Adrenal gland (tissue), 12 donors: ENCODE data around the gene DMD. TPM values are rescaled to one million over a fixed set of nuclear protein-coding genes. Genes with fewer than 3 reads are reported as not detected.

ENCODE experiments used
- DNase-seq, 7 donors: peaks; one replicate each; pipeline ENCODE4 v3.0.0-alpha.2; 2019 to 2020
- H3K27ac ChIP-seq, 5 donors: fragments of 200-600 bp; sonication (generic) in 4 of 5; 1 replicate in 3 of 5; 2 replicates in 2 of 5; pipeline versions ENCODE4 v1.5.1 to v1.8.0; 2016 to 2020; ENCODE audit warnings: mild to moderate bottlenecking in 1 of 5
- H3K27me3 ChIP-seq: fragments of 200-600 bp; 2 replicates; pipeline ENCODE4 v1.8.0; 2021
- H3K36me3 ChIP-seq, 2 donors: fragments of 200-600 bp; replicated peaks in 1 of 2; 1 replicate in 1 of 2; 2 replicates in 1 of 2; pipeline versions ENCODE4 v1.5.1 to v1.8.0; 2018 to 2022
- H3K4me1 ChIP-seq, 2 donors: fragments of 200-600 bp; replicated peaks in 1 of 2; 1 replicate in 1 of 2; 2 replicates in 1 of 2; pipeline versions ENCODE4 v1.5.1 to v1.8.0; 2018 to 2021
- H3K4me3 ChIP-seq, 4 donors: fragments of 200-600 bp; sonication (generic) in 3 of 4; one replicate each; pipeline ENCODE4 v1.5.1; 2016 to 2018
- H3K9me3 ChIP-seq, 3 donors: fragments of 200-600 bp; sonication (generic) in 1 of 3; replicated peaks in 1 of 3; 1 replicate in 2 of 3; 2 replicates in 1 of 3; pipeline versions ENCODE4 v1.5.1 to v1.8.0; 2016 to 2021
- POLR2A ChIP-seq, 2 donors: fragments of 450-650 bp; IDR thresholded peaks; one replicate each; pipeline ENCODE4 v1.6.1; 2017; ENCODE audit warnings: antibody characterized with exemption in 2 of 2, mild to moderate bottlenecking in 2 of 2, moderate library complexity in 1 of 2
- WGBS, 4 donors: extraction: QIAGEN DNeasy Blood & Tissue Kit in 2 of 4; methylation state at CpG; one replicate each; pipeline versions ENCODE4 v1.1.5 to v1.1.7; 2013 to 2017; 5-methylcytosine and 5-hydroxymethylcytosine counted together
- intact Hi-C, 2 donors: fragments of 100-400 bp; cut with DNase I; formaldehyde crosslinking; loops; one replicate each; pipeline versions ENCODE4 v1.14.1 to v1.15.0; 2022 to 2023
- polyA plus RNA-seq, 3 donors: library from polyadenylated mRNA; stranded (reverse); fragments of 200-250 nt in 2 of 3; fragments of 350-450 nt in 1 of 3; fragmentation: Illumina TruSeq in 1 of 3; extraction: RNeasy Lipid Tissue Mini Kit (QIAGEN cat#74804) in 1 of 3; gene quantifications; one replicate each; pipeline ENCODE4 v1.2.3, GENCODE V29; 2013 to 2014
- total RNA-seq, 9 donors: library from RNA; depleted of rRNA in 4 of 9; stranded (reverse); fragments of >200 nt in 4 of 9; fragments of 120-200 nt in 1 of 9; fragmentation: NEBNext Ultra II Directional in 1 of 9; extraction: Animal tissue kit (Norgen Biotek cat#: 25700) in 1 of 9; gene quantifications; one replicate each; pipeline versions ENCODE4 v1.1.0 to v1.2.4, GENCODE V29; 2013 to 2023
- TF ChIP-seq, protein P1 (sequence below), 6 experiments: fragments of 450-650 bp in 4 of 6; fragments of 200-600 bp in 2 of 6; sonication (generic) in 1 of 6; IDR thresholded peaks; 1 replicate in 5 of 6; 2 replicates in 1 of 6; pipeline versions ENCODE4 v1.5.1 to v1.8.0; 2016 to 2021; ENCODE audit warnings: antibody characterized with exemption in 6 of 6, mild to moderate bottlenecking in 2 of 6, moderate library complexity in 1 of 6
- donor health status: healthy with polysubstance abuse.
- donor health status: Bipolar disorder and iron deficiency.
- donor health status: DM: yes; HTN: yes; CAD: no.
- donor health status: DM: no; HTN: no; CAD: no.
- donor health status: DM: no; HTN: no; CAD: no.
- donor health status: DM: yes; HTN: yes; CAD: no.

The DMD gene
- total and polyA plus RNA-seq, 12 donors: 14.6 to 89.7 (median 36.2) TPM

DNA sequence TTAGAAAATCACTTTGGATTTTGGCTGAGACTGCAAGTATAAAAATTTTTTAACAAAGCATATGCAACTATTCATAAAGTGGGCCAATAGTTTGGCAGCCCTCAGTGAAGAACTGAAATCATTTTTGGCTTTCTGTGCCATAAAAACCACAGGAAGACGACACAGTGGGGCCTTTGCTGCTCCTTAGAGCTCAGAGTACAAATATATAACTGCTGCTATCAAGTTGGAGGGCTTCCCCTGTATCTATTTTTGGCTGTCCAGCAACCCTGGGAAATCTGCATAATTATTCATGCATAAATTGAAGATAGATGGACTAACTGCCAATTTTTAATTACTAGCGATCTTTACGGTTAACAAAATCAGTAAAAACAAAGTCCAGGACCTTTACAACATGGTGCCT is 2088.0 kb downstream of the DMD start:
- Histone ChIP-seq H3K27me3 (no peaks in the 10 kb centered on the region), H3K4me3 (no peak overlapping the region), H3K36me3 (no peaks in the 10 kb centered on the region), H3K9me3 (no peaks in the 10 kb centered on the region), H3K27ac (no peak overlapping the region), H3K4me1 (no peaks in the 10 kb centered on the region)
- DNase-seq: no peak
- intact Hi-C loops: no loop called here
- TF ChIP-seq POLR2A (IDR thresholded peaks at IDR 0.05): no peak
- TF ChIP-seq, protein P1, sequence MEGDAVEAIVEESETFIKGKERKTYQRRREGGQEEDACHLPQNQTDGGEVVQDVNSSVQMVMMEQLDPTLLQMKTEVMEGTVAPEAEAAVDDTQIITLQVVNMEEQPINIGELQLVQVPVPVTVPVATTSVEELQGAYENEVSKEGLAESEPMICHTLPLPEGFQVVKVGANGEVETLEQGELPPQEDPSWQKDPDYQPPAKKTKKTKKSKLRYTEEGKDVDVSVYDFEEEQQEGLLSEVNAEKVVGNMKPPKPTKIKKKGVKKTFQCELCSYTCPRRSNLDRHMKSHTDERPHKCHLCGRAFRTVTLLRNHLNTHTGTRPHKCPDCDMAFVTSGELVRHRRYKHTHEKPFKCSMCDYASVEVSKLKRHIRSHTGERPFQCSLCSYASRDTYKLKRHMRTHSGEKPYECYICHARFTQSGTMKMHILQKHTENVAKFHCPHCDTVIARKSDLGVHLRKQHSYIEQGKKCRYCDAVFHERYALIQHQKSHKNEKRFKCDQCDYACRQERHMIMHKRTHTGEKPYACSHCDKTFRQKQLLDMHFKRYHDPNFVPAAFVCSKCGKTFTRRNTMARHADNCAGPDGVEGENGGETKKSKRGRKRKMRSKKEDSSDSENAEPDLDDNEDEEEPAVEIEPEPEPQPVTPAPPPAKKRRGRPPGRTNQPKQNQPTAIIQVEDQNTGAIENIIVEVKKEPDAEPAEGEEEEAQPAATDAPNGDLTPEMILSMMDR (IDR thresholded peaks at IDR 0.05): no peak
- 57 to 76% (median 71%) methylated on average over 3 of the region's 3 CpGs for WGBS, 4 donors

DNA sequence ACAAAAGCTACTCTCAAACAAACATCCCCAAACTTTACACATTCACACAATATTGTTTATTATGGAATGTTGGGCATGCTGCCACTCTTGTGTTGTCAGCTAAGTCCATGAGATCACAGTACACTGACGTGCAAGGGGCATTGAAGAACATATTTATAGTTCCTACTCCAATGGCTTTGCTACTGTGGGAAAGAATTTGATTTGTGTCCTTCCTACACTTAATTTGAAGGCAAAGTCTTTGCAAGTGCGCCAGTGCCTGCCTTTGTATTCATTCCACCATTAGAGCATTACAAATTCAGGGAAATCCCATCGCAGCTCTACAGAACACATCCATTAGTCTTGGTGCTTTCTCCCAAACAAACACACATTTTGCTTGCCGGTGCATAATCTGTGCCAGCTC is 2094.1 kb downstream of the DMD start:
- no peaks in the 10 kb centered on the region for H3K9me3 ChIP-seq
- no peak for DNase-seq
- TF ChIP-seq, protein P1 (IDR thresholded peaks at IDR 0.05): no peak
- TF ChIP-seq POLR2A (IDR thresholded peaks at IDR 0.05): no peak
- no peaks in the 10 kb centered on the region for H3K27me3 ChIP-seq
- H3K4me3 ChIP-seq: no peak overlapping the region
- intact Hi-C loops: no loop called here
- no peaks in the 10 kb centered on the region for H3K4me1 ChIP-seq
- no peak overlapping the region for H3K27ac ChIP-seq
- 58 to 84% (median 69%) methylated on average over 4 of the region's 4 CpGs for WGBS, 4 donors
- no peaks in the 10 kb centered on the region for H3K36me3 ChIP-seq

GRCh38 chrX:31115398-31115797 is 2096.0 kb downstream of the DMD start:
- Histone ChIP-seq H3K36me3 (no peaks in the 10 kb centered on the region), H3K9me3 (no peaks in the 10 kb centered on the region), H3K27ac (no peak overlapping the region), H3K4me3 (no peak overlapping the region), H3K27me3 (no peaks in the 10 kb centered on the region), H3K4me1 (no peaks in the 10 kb centered on the region)
- WGBS, 4 donors: 50 to 58% (median 52%) methylated on average over 3 to 4 of the region's 4 CpGs
- intact Hi-C loops: no loop called here
- TF ChIP-seq, protein P1 (IDR thresholded peaks at IDR 0.05): no peak
- no peak for TF ChIP-seq POLR2A (IDR thresholded peaks at IDR 0.05)
- DNase-seq: no peak

DNA sequence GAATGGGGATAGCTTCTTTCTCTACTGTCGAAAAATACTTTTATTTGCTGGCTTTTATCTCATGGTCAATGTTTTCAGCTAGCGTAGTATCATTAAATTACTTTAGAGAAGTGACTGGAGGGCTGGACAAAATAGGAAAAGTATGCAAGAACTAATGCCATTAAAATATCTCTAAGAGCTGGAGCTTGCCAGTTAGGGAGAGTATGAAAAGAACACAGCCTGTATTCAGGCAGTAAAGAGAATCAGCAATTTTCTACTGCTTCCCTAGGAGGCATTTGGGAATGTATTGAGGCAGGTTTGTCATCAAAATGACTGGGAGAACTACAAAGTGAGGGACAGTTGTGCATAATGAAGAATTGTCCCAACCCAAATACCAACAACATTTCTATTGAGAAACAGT is 2096.5 kb downstream of the DMD start:
- Histone ChIP-seq H3K27ac (no peak overlapping the region), H3K27me3 (no peaks in the 10 kb centered on the region), H3K36me3 (no peaks in the 10 kb centered on the region), H3K9me3 (no peaks in the 10 kb centered on the region), H3K4me3 (no peak overlapping the region), H3K4me1 (no peaks in the 10 kb centered on the region)
- intact Hi-C loops: no loop called here
- TF ChIP-seq POLR2A (IDR thresholded peaks at IDR 0.05): no peak
- TF ChIP-seq, protein P1 (IDR thresholded peaks at IDR 0.05): no peak
- 54 to 64% (median 60%) methylated on average over 2 of the region's 2 CpGs for WGBS, 4 donors
- no peak for DNase-seq
